Skeletal muscle satellite cell (primary cell): ENCODE results near the gene ARAP1.

Experiments
- H3K27me3 ChIP-seq: 2 replicates; pipeline ENCODE4 v1.7.0; 2013; ENCODE audit warnings: low read length; ENCODE audit not compliant: control insufficient read depth, insufficient read depth
- H3K36me3 ChIP-seq: 2 replicates; pipeline ENCODE4 v1.7.0; 2013; ENCODE audit warnings: mild to moderate bottlenecking, control low read depth, low read length; ENCODE audit not compliant: insufficient read depth
- H3K4me1 ChIP-seq: 2 replicates; pipeline ENCODE4 v1.7.0; 2013; ENCODE audit warnings: low read length; ENCODE audit not compliant: control insufficient read depth, insufficient read depth
- H3K4me2 ChIP-seq: 2 replicates; pipeline ENCODE4 v1.7.0; 2013; ENCODE audit warnings: mild to moderate bottlenecking, low read length
- H3K4me3 ChIP-seq: 2 replicates; pipeline ENCODE4 v1.7.0; 2013; ENCODE audit warnings: low read length
- H3K9ac ChIP-seq: 2 replicates; pipeline ENCODE4 v1.7.0; 2013; ENCODE audit warnings: mild to moderate bottlenecking, low read depth, low read length, moderate library complexity
- H3K9me3 ChIP-seq: replicated peaks from 2 replicates; pipeline ENCODE4 v1.7.0; 2013; ENCODE audit warnings: mild to moderate bottlenecking, control low read depth, low read length

Gene ARAP1

DNA sequence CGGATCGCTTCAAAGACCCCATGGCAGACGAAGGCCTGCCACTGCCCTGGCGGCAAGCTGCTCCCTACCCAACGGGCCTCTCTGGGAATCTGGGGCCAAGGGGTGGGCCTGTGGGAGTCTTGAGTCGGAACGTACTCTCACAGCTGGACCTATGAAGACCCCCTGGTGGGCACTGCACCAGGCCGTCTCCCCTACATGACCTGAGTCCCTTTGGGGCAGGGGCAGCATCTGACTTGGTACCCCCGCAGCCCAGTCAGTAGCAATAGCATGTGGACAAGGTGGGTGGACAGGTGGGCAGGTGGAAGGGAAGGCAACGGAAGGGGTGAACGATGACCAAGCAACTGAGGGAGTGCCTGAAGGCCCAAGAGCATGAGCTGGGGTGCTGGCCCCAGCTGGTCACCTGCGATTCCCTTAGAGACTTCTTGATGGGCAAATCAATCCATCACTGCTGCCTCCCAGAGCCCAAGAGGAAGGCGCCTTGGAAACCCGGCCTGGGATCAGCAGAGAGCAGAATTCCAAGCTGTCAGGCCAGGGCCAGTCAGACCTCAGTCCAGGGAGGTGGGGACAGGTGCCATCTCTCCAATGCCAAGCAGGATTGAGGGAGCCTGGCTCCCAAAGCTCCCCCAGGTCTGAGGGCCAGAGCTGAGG, 35.3 kb downstream of the ARAP1 start:
- Histone ChIP-seq H3K4me2 (no peak overlapping the region), H3K4me1 (peaks cover 24% of the 10 kb centered on the region), H3K27me3 (no peaks in the 10 kb centered on the region), H3K4me3 (no peak overlapping the region), H3K36me3 (peaks cover 2% of the 10 kb centered on the region), H3K9ac (no peak overlapping the region), H3K9me3 (no peaks in the 10 kb centered on the region)

DNA sequence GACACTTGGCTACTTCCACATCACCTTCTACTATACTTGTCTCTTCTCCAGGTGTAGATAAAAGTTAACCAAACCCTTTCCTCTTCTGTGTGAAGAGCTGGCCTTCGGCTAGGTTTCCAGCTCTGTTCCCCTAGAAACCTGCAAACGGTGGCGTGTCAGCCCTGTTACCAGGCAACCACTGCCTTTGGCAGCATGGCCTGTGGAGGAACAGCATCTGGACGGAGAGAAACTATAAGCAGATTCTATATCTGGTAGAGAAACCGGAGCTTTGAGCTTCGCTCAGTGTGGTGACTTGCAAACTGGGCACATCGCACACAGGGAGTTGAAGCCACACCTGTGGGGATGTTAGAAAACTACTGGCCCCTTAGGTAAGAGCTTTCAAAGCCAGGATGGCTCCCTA, 35.9 kb downstream of the ARAP1 start:
- Histone ChIP-seq H3K4me2 (no peak overlapping the region), H3K4me1 (peaks cover 22% of the 10 kb centered on the region), H3K27me3 (no peaks in the 10 kb centered on the region), H3K4me3 (no peak overlapping the region), H3K36me3 (peaks cover 4% of the 10 kb centered on the region), H3K9me3 (no peaks in the 10 kb centered on the region), H3K9ac (no peak overlapping the region)

DNA sequence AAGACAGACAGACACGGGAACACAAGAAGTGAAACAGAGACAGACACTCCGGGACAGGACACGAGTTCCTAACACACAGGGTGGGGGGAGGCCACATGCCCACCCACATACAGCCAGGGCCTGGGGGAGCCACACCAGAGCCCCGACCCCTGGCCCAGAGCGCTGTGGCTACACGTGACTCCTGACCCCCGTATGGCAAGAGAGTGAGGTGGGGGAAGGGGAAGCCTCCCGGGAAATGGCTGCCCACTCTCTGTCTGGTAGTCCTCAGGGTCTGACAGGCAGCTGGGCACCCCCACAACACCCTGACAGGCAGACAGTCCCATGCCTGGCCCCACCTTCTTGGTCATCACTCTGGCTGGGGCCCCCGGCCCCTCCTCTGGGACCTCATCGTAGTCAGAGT, 39.4 kb downstream of the ARAP1 start:
- Histone ChIP-seq H3K4me1 (no peaks in the 10 kb centered on the region), H3K27me3 (no peaks in the 10 kb centered on the region), H3K9ac (no peak overlapping the region), H3K36me3 (peaks cover 34% of the 10 kb centered on the region), H3K9me3 (no peaks in the 10 kb centered on the region), H3K4me3 (no peak overlapping the region), H3K4me2 (no peak overlapping the region)

DNA sequence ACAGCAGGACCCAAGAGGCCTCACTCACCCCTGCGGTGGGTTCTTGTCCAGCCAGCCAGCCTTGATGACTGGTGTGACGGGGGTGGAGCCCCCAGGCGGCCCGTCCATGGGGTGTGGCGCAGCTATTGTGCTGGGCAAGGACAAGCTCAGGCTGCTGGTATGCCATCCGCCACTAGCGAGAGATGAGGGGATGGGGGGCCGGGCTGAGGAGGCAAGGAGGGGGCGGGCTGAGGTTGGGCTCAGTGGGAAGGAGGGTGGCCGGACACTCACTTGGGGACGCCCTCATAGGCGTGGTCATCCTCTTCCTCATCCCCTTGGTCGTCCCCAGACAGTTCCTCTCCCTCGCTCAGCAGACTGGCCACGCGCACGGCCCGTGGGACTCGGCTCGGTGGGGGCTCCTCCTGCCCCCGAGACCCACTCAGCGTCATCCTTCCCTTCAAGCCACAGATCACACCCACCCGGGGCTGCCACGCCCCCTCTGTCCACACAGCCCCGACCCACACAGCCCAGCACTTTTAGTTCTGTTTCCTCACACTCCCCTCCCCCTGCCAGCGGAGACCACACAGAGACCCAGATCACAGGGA, 39.9 kb downstream of the ARAP1 start:
- Histone ChIP-seq H3K27me3 (no peaks in the 10 kb centered on the region), H3K4me2 (no peak overlapping the region), H3K9ac (no peak overlapping the region), H3K36me3 (peaks cover 39% of the 10 kb centered on the region), H3K4me1 (no peaks in the 10 kb centered on the region), H3K9me3 (no peaks in the 10 kb centered on the region), H3K4me3 (no peak overlapping the region)

DNA sequence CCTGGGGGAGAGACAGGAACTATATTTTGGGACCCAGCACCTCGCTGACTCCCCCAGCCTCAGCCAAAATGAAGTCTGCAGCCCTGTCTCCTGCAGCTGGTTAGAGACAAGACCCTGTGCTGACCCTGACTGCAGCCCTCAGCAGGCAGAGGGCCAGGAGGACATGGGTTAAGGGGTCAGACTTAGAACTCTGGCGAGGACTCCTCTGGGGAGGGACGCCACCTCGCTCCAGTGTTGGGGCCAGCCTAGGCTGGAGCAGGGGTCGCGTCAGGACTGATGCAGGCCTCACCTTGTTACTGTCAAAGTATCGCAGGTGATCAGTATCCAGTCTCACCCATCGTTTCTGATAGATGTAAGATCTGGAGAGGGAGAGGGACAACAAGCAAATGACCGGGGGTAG, 41.1 kb downstream of the ARAP1 start:
- no peak overlapping the region for H3K4me3 ChIP-seq
- H3K4me1 ChIP-seq: no peaks in the 10 kb centered on the region
- H3K9ac ChIP-seq: no peak overlapping the region
- no peak overlapping the region for H3K4me2 ChIP-seq
- no peaks in the 10 kb centered on the region for H3K27me3 ChIP-seq
- peaks cover 49% of the 10 kb centered on the region for H3K36me3 ChIP-seq
- H3K9me3 ChIP-seq: no peaks in the 10 kb centered on the region

DNA sequence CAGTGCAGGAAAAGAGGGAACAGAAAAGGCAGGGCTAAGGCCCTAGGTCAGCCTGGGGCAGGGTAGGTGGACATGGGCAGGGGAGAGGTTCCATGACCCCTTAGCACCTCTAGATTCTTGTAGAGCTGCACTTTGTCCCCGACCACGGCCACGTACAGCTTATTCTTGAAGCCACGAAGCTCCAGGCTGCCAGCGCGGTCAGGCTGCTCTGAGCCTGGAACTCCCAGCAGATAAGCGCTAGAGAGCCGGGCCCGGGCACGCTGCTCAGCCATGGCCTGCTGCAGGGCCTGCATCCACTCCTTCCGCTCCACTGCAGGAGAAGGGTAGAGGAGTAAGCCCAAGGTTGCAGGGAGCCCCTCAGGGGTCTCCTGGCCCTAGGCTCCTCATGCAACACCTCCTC, 41.9 kb downstream of the ARAP1 start:
- Histone ChIP-seq H3K27me3 (no peaks in the 10 kb centered on the region), H3K4me1 (no peaks in the 10 kb centered on the region), H3K4me2 (no peak overlapping the region), H3K9ac (no peak overlapping the region), H3K9me3 (no peaks in the 10 kb centered on the region), H3K36me3 (peaks cover 57% of the 10 kb centered on the region), H3K4me3 (no peak overlapping the region)

DNA sequence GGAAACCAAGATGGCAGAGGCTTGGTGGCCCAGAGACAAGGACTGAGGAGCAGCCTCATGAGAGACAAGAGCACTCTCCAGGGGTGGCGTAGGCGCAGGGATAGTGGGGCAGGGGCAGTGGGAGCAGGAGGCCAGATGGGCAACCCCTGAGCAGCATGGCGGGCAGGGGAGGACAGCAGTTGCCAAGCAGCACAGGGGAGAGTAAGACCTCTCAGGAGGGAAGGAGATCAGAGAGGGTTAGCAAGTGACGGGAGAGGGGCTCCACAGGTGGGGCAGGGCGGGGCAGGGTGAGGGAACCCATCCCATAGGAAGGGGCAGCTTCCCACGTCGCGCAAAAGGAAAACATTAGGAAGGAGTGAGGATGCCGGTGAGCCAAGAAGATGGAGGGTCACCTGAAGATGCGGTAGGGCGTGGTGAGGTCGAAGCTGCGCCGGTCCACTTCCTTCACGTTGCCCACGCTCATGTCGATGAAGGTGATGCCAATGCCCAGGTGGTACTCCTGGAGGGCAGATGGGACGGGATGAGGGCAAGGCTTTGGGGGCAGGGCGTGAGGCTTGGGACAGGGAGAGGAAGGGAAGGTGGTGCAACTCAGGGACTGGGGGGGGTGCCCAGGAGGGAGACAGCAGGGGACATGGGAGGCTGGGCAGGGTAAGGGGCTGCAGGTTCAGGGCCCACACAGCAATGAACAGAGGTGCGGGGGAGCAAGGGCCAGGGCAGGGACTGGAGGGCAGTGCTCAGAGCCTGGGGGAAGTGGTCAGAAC, 42.5 kb downstream of the ARAP1 start:
- no peaks in the 10 kb centered on the region for H3K9me3 ChIP-seq
- no peak overlapping the region for H3K9ac ChIP-seq
- peaks cover 61% of the 10 kb centered on the region for H3K36me3 ChIP-seq
- H3K4me1 ChIP-seq: no peaks in the 10 kb centered on the region
- no peaks in the 10 kb centered on the region for H3K27me3 ChIP-seq
- H3K4me3 ChIP-seq: no peak overlapping the region
- no peak overlapping the region for H3K4me2 ChIP-seq

DNA sequence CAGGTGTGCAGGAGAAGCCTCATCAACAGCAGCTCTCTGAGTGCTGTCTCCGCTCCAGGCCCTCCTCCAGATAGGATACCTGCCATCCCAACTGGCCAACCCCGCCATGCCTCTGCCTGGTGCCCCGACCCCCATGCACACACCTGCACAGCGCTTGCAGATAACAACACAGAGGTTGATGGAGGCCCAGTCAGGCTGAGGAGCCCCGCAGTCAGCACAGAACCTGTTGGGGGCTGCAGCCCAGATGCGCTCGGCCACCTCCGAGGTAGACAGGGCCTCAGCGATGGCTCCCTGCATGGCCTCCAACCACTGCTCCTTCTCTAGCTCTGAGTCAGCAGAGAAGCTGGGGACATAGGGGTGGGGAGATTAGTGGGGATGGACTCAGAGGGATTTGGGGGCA, 45.2 kb downstream of the ARAP1 start:
- Histone ChIP-seq H3K27me3 (no peaks in the 10 kb centered on the region), H3K4me3 (no peak overlapping the region), H3K36me3 (peaks cover 76% of the 10 kb centered on the region), H3K9ac (no peak overlapping the region), H3K4me2 (no peak overlapping the region), H3K9me3 (no peaks in the 10 kb centered on the region), H3K4me1 (peaks cover 19% of the 10 kb centered on the region)

DNA sequence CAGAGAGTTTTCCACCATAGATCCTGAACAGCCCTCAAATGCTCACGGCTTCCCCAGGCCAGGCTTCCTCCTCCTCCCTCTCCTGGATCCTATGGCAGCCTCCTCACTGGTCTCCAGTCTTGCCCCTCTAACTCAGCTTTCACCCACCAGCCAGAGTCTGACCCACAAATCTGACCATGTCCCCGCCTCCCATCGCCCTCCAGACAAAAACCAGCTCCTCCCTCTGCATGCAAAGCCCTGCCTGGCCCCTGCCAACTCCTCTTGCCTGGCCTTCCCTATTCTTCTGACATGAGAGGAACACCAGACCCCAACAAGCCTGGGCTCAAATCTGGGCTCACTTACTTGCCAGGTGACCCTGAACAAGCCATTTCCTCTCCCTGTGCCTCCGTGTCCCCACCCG, 45.6 kb downstream of the ARAP1 start:
- Histone ChIP-seq H3K36me3 (peaks cover 77% of the 10 kb centered on the region), H3K4me1 (peaks cover 19% of the 10 kb centered on the region), H3K4me3 (no peak overlapping the region), H3K9me3 (no peaks in the 10 kb centered on the region), H3K4me2 (no peak overlapping the region), H3K27me3 (no peaks in the 10 kb centered on the region), H3K9ac (no peak overlapping the region)

DNA sequence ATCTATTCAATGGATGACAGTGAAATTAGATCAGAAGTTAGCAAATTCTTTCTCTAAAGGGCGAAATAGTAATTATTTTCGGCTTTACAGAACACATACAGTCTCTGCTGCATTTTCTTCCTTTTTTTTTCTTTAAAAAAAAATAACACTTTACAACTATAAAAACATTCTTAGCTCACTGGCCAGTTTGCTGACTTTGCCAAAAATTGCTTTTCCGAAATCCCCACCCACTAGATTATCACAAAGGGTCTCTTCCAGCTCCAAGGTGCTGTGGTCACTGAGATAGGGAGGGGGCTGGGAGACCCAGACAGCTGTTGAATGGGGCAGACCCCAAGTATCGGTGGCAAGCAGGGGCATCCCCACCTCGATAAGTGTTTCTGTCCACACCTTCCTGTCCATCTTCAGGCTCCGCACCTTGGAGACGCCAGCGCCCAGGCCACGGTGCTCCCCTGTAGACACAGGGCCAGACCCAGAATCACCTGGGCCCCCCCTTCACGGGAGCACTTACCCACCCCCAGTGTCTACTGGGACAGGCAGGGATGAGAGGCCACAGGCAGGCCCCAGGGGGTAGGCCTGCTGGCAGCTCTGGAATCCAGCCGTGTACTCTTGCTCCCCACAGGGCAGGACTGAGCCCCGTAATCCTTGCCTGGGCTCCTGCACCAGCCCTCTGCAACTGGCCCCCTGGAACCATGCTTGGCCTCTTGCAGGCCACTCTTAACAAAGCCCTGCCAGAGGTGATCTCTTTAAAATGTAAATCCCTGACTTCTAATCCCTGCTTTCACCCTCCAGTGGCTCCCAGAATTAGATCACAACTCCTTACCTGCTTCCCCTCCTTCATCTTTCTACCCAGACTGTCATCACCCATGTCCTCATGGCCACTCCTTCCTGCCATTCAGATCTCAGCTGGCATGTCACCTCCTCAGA, 46.5 kb downstream of the ARAP1 start:
- no peak overlapping the region for H3K4me2 ChIP-seq
- H3K36me3 ChIP-seq: peaks cover 77% of the 10 kb centered on the region
- no peaks in the 10 kb centered on the region for H3K27me3 ChIP-seq
- no peaks in the 10 kb centered on the region for H3K9me3 ChIP-seq
- no peak overlapping the region for H3K9ac ChIP-seq
- H3K4me1 ChIP-seq: peaks cover 19% of the 10 kb centered on the region
- H3K4me3 ChIP-seq: no peak overlapping the region

DNA sequence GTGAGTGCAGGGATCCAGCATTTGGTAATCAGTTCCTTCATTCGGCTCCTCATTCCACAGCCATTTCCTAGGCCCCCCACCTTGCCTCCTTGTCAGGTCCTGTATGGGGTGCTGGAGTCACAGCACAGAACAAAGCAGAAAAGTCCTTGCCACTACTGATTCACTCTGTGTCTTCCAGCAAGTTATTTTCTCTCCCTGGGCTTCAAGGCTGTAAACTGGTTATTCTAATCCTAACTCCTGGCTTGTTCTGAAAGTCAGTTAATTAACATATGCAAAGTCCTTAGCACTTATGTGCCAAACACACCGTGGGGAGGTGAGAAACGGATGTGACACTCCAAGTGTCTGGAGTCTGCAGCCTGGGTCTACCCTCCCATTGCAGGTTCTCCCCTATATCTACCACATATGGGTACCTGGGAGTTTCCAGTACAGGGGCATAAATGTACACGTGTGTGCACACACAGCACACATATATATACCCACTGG, 47.4 kb downstream of the ARAP1 start:
- Histone ChIP-seq H3K9me3 (no peaks in the 10 kb centered on the region), H3K4me3 (no peak overlapping the region), H3K4me1 (peaks cover 25% of the 10 kb centered on the region), H3K9ac (no peak overlapping the region), H3K36me3 (peaks cover 73% of the 10 kb centered on the region), H3K27me3 (no peaks in the 10 kb centered on the region), H3K4me2 (no peak overlapping the region)
